K562 (cell line): ENCODE data around the gene CDADC1. TPM values are rescaled to one million over a fixed set of nuclear protein-coding genes. Genes with fewer than 3 reads are reported as not detected.

Source experiments
- FOXK2 ChIP-seq, 2 experiments: fragments of 450-650 bp; IDR thresholded peaks in 1 of 2; conservative IDR thresholded peaks in 1 of 2; 2 replicates each; pipeline ENCODE4 v1.6.1; 2016; ENCODE audit warnings: low read depth in 2 of 2, mild to moderate bottlenecking in 1 of 2
- MBD2 ChIP-seq: sonication (generic); IDR thresholded peaks from 2 replicates; pipeline ENCODE4 v1.6.1; 2016; ENCODE audit warnings: low read depth, borderline replicate concordance
- MCM5 ChIP-seq: fragments of 450-650 bp; IDR thresholded peaks from 2 replicates; pipeline ENCODE4 v1.6.1; 2016; ENCODE audit warnings: low read depth
- PCBP2 ChIP-seq: fragments of 200-400 bp; formaldehyde crosslinking; IDR thresholded peaks from 2 replicates; pipeline ENCODE4 v1.6.1; 2018; ENCODE audit warnings: low read length, low read depth, mild to moderate bottlenecking, moderate library complexity; ENCODE audit not compliant: poor library complexity, severe bottlenecking
- POLR2AphosphoS5 ChIP-seq: IDR thresholded peaks from 2 replicates; pipeline ENCODE4 v1.6.1; 2011; ENCODE audit warnings: mild to moderate bottlenecking, low read depth, low read length, moderate library complexity; ENCODE audit not compliant: control insufficient read depth, insufficient read depth
- PYGO2 ChIP-seq: fragments of 450-650 bp; IDR thresholded peaks from 2 replicates; pipeline ENCODE4 v1.6.1; 2016; ENCODE audit warnings: mild to moderate bottlenecking, missing genetic modification characterization, moderate library complexity, missing compliant biosample characterization
- RB1 ChIP-seq: fragments of 450-650 bp; IDR thresholded peaks from 2 replicates; pipeline ENCODE4 v1.6.1; 2017; ENCODE audit warnings: low read depth, mild to moderate bottlenecking
- RFX1 ChIP-seq: fragments of 450-650 bp; IDR thresholded peaks from 2 replicates; pipeline ENCODE4 v1.6.1; 2016; ENCODE audit warnings: mild to moderate bottlenecking, moderate library complexity
- SRSF1 ChIP-seq: fragments of 200-400 bp; formaldehyde crosslinking; IDR thresholded peaks from 2 replicates; pipeline ENCODE4 v1.6.1; 2017; ENCODE audit warnings: mild to moderate bottlenecking, low read depth, low read length, moderate library complexity
- TCF7 ChIP-seq: sonication (generic); IDR thresholded peaks from 2 replicates; pipeline ENCODE4 v1.6.1; 2016; ENCODE audit warnings: antibody characterized with exemption, borderline replicate concordance
- TEAD1 ChIP-seq, 2 experiments: fragments of 450-650 bp in 1 of 2; sonication (generic) in 1 of 2; formaldehyde crosslinking; IDR thresholded peaks; 2 replicates each; pipeline versions ENCODE4 v1.4.0 to v1.8.0; 2020 to 2022; ENCODE audit warnings: mild to moderate bottlenecking in 2 of 2, missing genetic modification reagents in 1 of 2
- ZBTB12 ChIP-seq: fragments of 250-450 bp; sonication (Bioruptor Pico); IDR thresholded peaks from 2 replicates; pipeline ENCODE4 v1.4.0; 2020
- ZBTB49 ChIP-seq: sonication (generic); formaldehyde crosslinking; IDR thresholded peaks from 2 replicates; pipeline ENCODE4 v1.8.0; 2022; ENCODE audit warnings: missing genetic modification reagents, mild to moderate bottlenecking, borderline replicate concordance
- ZNF140 ChIP-seq: fragments of 250-450 bp; sonication (Bioruptor Pico); IDR thresholded peaks from 2 replicates; pipeline ENCODE4 v1.8.0; 2021; ENCODE audit warnings: moderate library complexity, mild to moderate bottlenecking, inconsistent platforms
- ZNF175 ChIP-seq: fragments of 200-800 bp; sonication (Bioruptor generic); IDR thresholded peaks from 2 replicates; pipeline ENCODE4 v1.6.1; 2016; ENCODE audit warnings: low read depth, mild to moderate bottlenecking, missing genetic modification characterization, missing compliant biosample characterization
- ZNF695 ChIP-seq: fragments of 450-650 bp; formaldehyde crosslinking; IDR thresholded peaks from 2 replicates; pipeline ENCODE4 v1.4.0; 2020; ENCODE audit warnings: mild to moderate bottlenecking, moderate library complexity
- polyA plus RNA-seq, 8 experiments: library from polyadenylated mRNA; depleted of rRNA in 4 of 8; stranded (reverse) in 5 of 8; unstranded in 3 of 8; fragments of >200 nt; fragmentation: Nextera tagmentation in 2 of 8; fragmentation: Illumina TruSeq in 1 of 8; extraction: Ambion mirVana in 2 of 8; extraction: Trizol in 1 of 8; gene quantifications; 2 replicates each; pipeline versions ENCODE4 v1.2.1 to v1.2.3, GENCODE V29; 2011 to 2014; ENCODE audit warnings: inconsistent platforms in 1 of 8, missing spikeins in 1 of 8
- total RNA-seq, 7 experiments: library from RNA; depleted of rRNA in 6 of 7; stranded (reverse); fragments of >200 nt in 6 of 7; fragmentation: Illumina TruSeq in 2 of 7; extraction: Trizol in 2 of 7; gene quantifications; 2 replicates each; pipeline versions ENCODE4 v1.2.1 to v1.2.3, GENCODE V29; 2011 to 2021; ENCODE audit warnings: low replicate concordance in 1 of 7
- TF ChIP-seq, protein P1 (sequence below), 3 experiments: fragments of 200-800 bp in 1 of 3; fragments of 250-450 bp in 1 of 3; fragments of 450-650 bp in 1 of 3; sonication (Bioruptor Pico) in 1 of 3; sonication (Bioruptor generic) in 1 of 3; formaldehyde crosslinking in 1 of 3; IDR thresholded peaks; 2 replicates each; pipeline versions ENCODE4 v1.6.1 to v1.8.0; 2016 to 2022; ENCODE audit warnings: mild to moderate bottlenecking in 2 of 3, missing genetic modification characterization in 2 of 3, missing compliant biosample characterization in 1 of 3, moderate library complexity in 1 of 3

The CDADC1 gene
- total and polyA plus RNA-seq, 9 of the 15 experiments (the other 6 are each of a cell fraction or from before 2014, with no cell fraction given): 4.1 to 11.8 (median 6.3) TPM

- TF ChIP-seq, protein P1, sequence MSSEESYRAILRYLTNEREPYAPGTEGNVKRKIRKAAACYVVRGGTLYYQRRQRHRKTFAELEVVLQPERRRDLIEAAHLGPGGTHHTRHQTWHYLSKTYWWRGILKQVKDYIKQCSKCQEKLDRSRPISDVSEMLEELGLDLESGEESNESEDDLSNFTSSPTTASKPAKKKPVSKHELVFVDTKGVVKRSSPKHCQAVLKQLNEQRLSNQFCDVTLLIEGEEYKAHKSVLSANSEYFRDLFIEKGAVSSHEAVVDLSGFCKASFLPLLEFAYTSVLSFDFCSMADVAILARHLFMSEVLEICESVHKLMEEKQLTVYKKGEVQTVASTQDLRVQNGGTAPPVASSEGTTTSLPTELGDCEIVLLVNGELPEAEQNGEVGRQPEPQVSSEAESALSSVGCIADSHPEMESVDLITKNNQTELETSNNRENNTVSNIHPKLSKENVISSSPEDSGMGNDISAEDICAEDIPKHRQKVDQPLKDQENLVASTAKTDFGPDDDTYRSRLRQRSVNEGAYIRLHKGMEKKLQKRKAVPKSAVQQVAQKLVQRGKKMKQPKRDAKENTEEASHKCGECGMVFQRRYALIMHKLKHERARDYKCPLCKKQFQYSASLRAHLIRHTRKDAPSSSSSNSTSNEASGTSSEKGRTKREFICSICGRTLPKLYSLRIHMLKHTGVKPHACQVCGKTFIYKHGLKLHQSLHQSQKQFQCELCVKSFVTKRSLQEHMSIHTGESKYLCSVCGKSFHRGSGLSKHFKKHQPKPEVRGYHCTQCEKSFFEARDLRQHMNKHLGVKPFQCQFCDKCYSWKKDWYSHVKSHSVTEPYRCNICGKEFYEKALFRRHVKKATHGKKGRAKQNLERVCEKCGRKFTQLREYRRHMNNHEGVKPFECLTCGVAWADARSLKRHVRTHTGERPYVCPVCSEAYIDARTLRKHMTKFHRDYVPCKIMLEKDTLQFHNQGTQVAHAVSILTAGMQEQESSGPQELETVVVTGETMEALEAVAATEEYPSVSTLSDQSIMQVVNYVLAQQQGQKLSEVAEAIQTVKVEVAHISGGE (CRISPR knock-in tag; IDR thresholded peaks at IDR 0.05): no peak
- TF ChIP-seq TCF7 (no peak), RFX1 (peak; percentile 87), PCBP2 (no peak), FOXK2 (conservative IDR thresholded peaks at IDR 0.05 in 1 of 2, IDR thresholded peaks at IDR 0.05 in 1 of 2; ENCODE audit: low read depth in 2 of 2) (peak; percentile 49 to 54), POLR2AphosphoS5 (peak; percentile 75), MCM5 (no peak), RB1 (peak; percentile 68; the same call in 1 of the 2 replicates), ZNF695 (CRISPR knock-in tag) (no peak), MBD2 (no peak), PYGO2 (tag) (no peak), ZBTB49 (CRISPR knock-in tag) (no peak), ZBTB12 (peak; percentile 95), ZNF175 (CRISPR knock-in tag) (no peak), ZNF140 (CRISPR knock-in tag) (no peak), TEAD1 (CRISPR knock-in tag; IDR thresholded peaks at IDR 0.05) (no peak; a peak in 1 of 4 replicates), SRSF1 (no peak)
Measured at GRCh38 chr13:49247643-49248621, at the start of gene CDADC1 (continued).
